Measurements from ENCODE around the gene IGFBPL1.

DNA sequence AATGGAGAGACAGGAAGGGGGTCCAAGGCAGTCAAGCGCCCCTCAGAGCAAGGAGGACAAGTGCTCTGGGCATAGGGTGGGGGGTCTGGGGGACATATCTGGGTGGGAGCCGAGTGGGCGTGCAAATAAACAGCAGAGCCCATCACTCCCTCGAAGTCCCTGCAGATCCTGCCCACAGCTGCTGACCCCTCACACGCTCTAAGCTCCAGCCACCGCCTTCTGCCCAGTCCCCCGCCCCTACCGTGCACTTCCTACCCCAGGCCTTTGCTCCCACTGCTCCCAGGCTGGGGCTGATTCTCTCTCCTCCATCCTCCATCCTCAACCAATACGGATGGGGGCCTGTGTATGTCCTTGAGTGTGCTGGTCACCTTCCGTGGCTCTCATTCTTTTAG, 48.7 kb downstream of the IGFBPL1 start:
- TF ChIP-seq, protein P1, sequence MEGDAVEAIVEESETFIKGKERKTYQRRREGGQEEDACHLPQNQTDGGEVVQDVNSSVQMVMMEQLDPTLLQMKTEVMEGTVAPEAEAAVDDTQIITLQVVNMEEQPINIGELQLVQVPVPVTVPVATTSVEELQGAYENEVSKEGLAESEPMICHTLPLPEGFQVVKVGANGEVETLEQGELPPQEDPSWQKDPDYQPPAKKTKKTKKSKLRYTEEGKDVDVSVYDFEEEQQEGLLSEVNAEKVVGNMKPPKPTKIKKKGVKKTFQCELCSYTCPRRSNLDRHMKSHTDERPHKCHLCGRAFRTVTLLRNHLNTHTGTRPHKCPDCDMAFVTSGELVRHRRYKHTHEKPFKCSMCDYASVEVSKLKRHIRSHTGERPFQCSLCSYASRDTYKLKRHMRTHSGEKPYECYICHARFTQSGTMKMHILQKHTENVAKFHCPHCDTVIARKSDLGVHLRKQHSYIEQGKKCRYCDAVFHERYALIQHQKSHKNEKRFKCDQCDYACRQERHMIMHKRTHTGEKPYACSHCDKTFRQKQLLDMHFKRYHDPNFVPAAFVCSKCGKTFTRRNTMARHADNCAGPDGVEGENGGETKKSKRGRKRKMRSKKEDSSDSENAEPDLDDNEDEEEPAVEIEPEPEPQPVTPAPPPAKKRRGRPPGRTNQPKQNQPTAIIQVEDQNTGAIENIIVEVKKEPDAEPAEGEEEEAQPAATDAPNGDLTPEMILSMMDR (IDR thresholded peaks at IDR 0.05): no peak
- TF ChIP-seq EZH2 (IDR thresholded peaks at IDR 0.05): no peak
- TF ChIP-seq EZH2phosphoT487 (IDR thresholded peaks at IDR 0.05): no peak

Measured in neural progenitor cell (in vitro differentiated cells).